Measurements from ENCODE around the gene STAB1. TPM values are rescaled to one million over a fixed set of nuclear protein-coding genes. Genes with fewer than 3 reads are reported as not detected.
A peak's percentile ranks its signal among the peaks of the same experiment; 100 is the strongest.

STAB1 gene
- total and polyA plus RNA-seq, 10 of the 15 experiments (the other 5 are each of a cell fraction or from before 2014, with no cell fraction given): 0.46 TPM; not detected in 9

DNA sequence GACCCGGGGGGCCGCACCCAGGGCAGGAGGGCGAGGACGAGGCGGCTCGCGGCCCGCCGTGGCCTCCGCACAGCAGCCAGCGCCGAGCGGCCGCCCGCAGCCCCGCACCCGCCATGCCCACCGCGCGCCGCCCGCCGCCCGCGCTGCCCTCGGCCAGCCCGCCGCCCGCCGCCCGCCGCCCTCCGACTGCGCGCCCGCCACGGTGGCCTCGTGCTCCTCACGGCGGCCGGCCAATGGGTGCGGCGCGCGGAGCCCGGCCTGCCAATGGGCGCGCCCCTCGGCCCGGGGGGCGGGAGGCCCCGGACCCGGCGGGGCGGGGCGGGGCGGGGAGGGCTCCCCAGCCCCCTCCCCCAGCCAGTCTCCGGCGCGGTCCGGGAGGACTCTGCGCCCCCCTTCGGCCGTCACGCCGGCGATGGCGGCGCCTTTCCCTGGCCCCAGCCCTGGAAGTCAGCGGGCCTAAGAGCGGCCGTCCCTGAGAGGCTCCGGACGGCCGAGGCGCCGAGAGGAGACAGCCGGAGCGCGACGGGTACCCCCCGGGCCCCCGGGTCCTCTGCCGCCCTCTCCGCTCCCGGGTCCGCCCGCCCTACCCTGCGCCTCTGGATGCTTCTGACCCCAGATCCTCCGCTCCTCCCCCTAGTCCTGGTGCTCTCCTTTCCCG lies 38.6 kb downstream of the STAB1 start, which contains the start of gene NT5DC2:
NT5DC2 (minus strand) TSS at position 235 of the 658 bp plus-strand sequence; CDS start at position 115, 120 bp downstream.
- no TSS peak for BruUV-seq (replicated peaks)
- ChIA-PET RAD21 (ENCODE audit: unreplicated experiment) (no interaction called here), POLR2A (no interaction called here), CTCF (no interaction called here), SMC1A (ENCODE audit: uncharacterized antibody, unreplicated experiment) (no interaction called here)
- peak within 1 kb of the TSS; percentile 81 for H3K4me3 ChIP-seq
- H3K27me3 ChIP-seq (replicated peaks in 1 of 2; ENCODE audit: control insufficient read depth in 2 of 2, insufficient read depth in 2 of 2, low read length in 1 of 2): no peaks in the 10 kb centered on the region
- peak within 1 kb of the TSS; percentile 67 for H2AFZ ChIP-seq (ENCODE audit: control insufficient read depth, low read depth, low read length)
- DNase-seq (ENCODE audit: low read depth, low spot score) (no peak), FAIRE-seq (no peak), ATAC-seq (peak; percentile 51)
- no peaks in the 10 kb centered on the region for H3K9me3 ChIP-seq (replicated peaks; ENCODE audit: control insufficient read depth, insufficient read depth, low read length)
- peak within 1 kb of the TSS; percentile 36 for H3K27ac ChIP-seq (ENCODE audit: control insufficient read depth, insufficient read depth)
- WGBS (ENCODE audit: insufficient coverage, insufficient replicate concordance, low lambda C conversion rate, missing lambda C conversion rate): 4% methylated on average over 29 of the region's 91 CpGs
- no peaks in the 10 kb centered on the region for H4K20me1 ChIP-seq (ENCODE audit: control insufficient read depth, insufficient read depth)
- peaks cover 15% of the 10 kb centered on the region for H3K4me1 ChIP-seq (ENCODE audit: control insufficient read depth, insufficient read depth, low read length)
- H3K4me2 ChIP-seq (ENCODE audit: control insufficient read depth, insufficient read depth): peak within 1 kb of the TSS; percentile 92
- intact Hi-C loops (cut with micrococcal nuclease; ENCODE audit: unreplicated experiment): no loop called here
- peaks cover 0 to 3% of the 10 kb centered on the region in 2 experiments; a peak in 2 of 4 replicates for H3K36me3 ChIP-seq (ENCODE audit: control insufficient read depth in 2 of 2, insufficient read depth in 2 of 2, low read length in 1 of 2)
- in situ Hi-C loops (cut with MboI): no loop called here
- peaks cover 49% of the 10 kb centered on the region for H3K79me2 ChIP-seq (ENCODE audit: control insufficient read depth, insufficient read depth, low read length)
- peak within 1 kb of the TSS; percentile 74 for H3K9ac ChIP-seq (ENCODE audit: control insufficient read depth, insufficient read depth, low read length)
- TF ChIP-seq MAX (IDR thresholded peaks at IDR 0.05; ENCODE audit: low read depth, low read length) (no peak), POLR2A (IDR thresholded peaks at IDR 0.05; ENCODE audit: low read depth, low read length) (peak; percentile 21; the same call in 1 of the 2 replicates), ZBTB4 (CRISPR knock-in tag; IDR thresholded peaks at IDR 0.05) (no peak), SP1 (IDR thresholded peaks at IDR 0.05; ENCODE audit: low read depth, low read length) (peak; percentile 65), SMAD5 (IDR thresholded peaks at IDR 0.05; ENCODE audit: low read depth) (no peak), RB1 (IDR thresholded peaks at IDR 0.05; ENCODE audit: borderline replicate concordance) (peak; percentile 35; the same call in 1 of the 2 replicates), CHD2 (IDR thresholded peaks at IDR 0.05; ENCODE audit: borderline replicate concordance, low read depth, low read length) (no peak), MEF2A (IDR thresholded peaks at IDR 0.05; ENCODE audit: insufficient read depth, low read depth, low read length) (no peak), NR2F1 (conservative IDR thresholded peaks at IDR 0.05) (no peak), CTCF (IDR thresholded peaks at IDR 0.05 in 2 of 3, conservative IDR thresholded peaks at IDR 0.05 in 1 of 3; ENCODE audit: control insufficient read depth in 2 of 3, extremely low read depth in 1 of 3, insufficient read depth in 1 of 3, low read depth in 3 of 3, low read length in 3 of 3) (peak in 1 of 3 experiments; percentile 29; a peak in 2 of 6 replicates), SMARCA5 (IDR thresholded peaks at IDR 0.05) (peak; percentile 1; the same call in 1 of the 2 replicates), TAF1 (IDR thresholded peaks at IDR 0.05; ENCODE audit: borderline replicate concordance, low read depth, low read length) (peak; percentile 29; the same call in 1 of the 2 replicates), TCF12 (IDR thresholded peaks at IDR 0.05; ENCODE audit: low read depth, low read length) (0 out of 2 replicates have a peak, but pooled peaks have one; percentile 14)
- TF ChIP-seq, protein P1, sequence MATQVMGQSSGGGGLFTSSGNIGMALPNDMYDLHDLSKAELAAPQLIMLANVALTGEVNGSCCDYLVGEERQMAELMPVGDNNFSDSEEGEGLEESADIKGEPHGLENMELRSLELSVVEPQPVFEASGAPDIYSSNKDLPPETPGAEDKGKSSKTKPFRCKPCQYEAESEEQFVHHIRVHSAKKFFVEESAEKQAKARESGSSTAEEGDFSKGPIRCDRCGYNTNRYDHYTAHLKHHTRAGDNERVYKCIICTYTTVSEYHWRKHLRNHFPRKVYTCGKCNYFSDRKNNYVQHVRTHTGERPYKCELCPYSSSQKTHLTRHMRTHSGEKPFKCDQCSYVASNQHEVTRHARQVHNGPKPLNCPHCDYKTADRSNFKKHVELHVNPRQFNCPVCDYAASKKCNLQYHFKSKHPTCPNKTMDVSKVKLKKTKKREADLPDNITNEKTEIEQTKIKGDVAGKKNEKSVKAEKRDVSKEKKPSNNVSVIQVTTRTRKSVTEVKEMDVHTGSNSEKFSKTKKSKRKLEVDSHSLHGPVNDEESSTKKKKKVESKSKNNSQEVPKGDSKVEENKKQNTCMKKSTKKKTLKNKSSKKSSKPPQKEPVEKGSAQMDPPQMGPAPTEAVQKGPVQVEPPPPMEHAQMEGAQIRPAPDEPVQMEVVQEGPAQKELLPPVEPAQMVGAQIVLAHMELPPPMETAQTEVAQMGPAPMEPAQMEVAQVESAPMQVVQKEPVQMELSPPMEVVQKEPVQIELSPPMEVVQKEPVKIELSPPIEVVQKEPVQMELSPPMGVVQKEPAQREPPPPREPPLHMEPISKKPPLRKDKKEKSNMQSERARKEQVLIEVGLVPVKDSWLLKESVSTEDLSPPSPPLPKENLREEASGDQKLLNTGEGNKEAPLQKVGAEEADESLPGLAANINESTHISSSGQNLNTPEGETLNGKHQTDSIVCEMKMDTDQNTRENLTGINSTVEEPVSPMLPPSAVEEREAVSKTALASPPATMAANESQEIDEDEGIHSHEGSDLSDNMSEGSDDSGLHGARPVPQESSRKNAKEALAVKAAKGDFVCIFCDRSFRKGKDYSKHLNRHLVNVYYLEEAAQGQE (IDR thresholded peaks at IDR 0.05; ENCODE audit: low read depth, low read length): no peak

Measured in GM12878 (cell line).